ENCODE measurements around the gene GOT1. TPM values are rescaled to one million over a fixed set of nuclear protein-coding genes. Genes with fewer than 3 reads are reported as not detected.

Gene GOT1
- total RNA-seq, 4 donors from 2014 or later = 45.8 to 65.1 (median 51.0) TPM

GRCh38 chr10:99426689-99427088 is 3.7 kb downstream of the GOT1 start:
- H3K4me1 ChIP-seq = peaks cover 4 to 34% (median 8%) of the 10 kb centered on the region in 3 donors
- H3K9me3 ChIP-seq = no peaks in the 10 kb centered on the region
- no peaks in the 10 kb centered on the region for H3K27me3 ChIP-seq
- intact Hi-C loops (cut with DNase I) = no loop called here
- no peak for DNase-seq
- H3K36me3 ChIP-seq = peaks cover 0 to 39% (median 0%) of the 10 kb centered on the region in 3 donors
- H3K27ac ChIP-seq = no peak overlapping the region
- no peak overlapping the region for H3K4me3 ChIP-seq
- TF ChIP-seq CTCF (IDR thresholded peaks at IDR 0.05) (no peak), POLR2A (IDR thresholded peaks at IDR 0.05) (no peak)
- 73 to 75% methylated on average over 3 of the region's 3 CpGs for WGBS, 2 donors

- Histone ChIP-seq H3K9me3 (no peaks in the 10 kb centered on the region), H3K4me3 (no peak overlapping the region), H3K4me1 (peaks cover 4 to 27% (median 8%) of the 10 kb centered on the region in 3 donors), H3K27ac (no peak overlapping the region), H3K36me3 (peaks cover 0 to 54% (median 0%) of the 10 kb centered on the region in 3 donors), H3K27me3 (no peaks in the 10 kb centered on the region)
- intact Hi-C loops (cut with DNase I) = no loop called here
- WGBS, 2 donors = 90 to 95% methylated on average over 1 of the region's 1 CpG
- no peak for TF ChIP-seq POLR2A (IDR thresholded peaks at IDR 0.05)
- TF ChIP-seq CTCF (IDR thresholded peaks at IDR 0.05) = no peak
- no peak for DNase-seq
Observed at GRCh38 chr10:99425204-99425603, 5.2 kb downstream of the GOT1 start.

GRCh38 chr10:99424656-99425055 is 5.8 kb downstream of the GOT1 start:
- Histone ChIP-seq H3K36me3 (peaks cover 0 to 60% (median 0%) of the 10 kb centered on the region in 3 donors), H3K9me3 (no peaks in the 10 kb centered on the region), H3K4me1 (peaks cover under 1 to 22% (median 4%) of the 10 kb centered on the region in 3 donors), H3K4me3 (no peak overlapping the region), H3K27ac (no peak overlapping the region), H3K27me3 (no peaks in the 10 kb centered on the region)
- WGBS, 2 donors = 88 to 91% methylated on average over 1 of the region's 1 CpG
- intact Hi-C loops (cut with DNase I) = no loop called here
- DNase-seq = no peak
- no peak for TF ChIP-seq POLR2A (IDR thresholded peaks at IDR 0.05)
- no peak for TF ChIP-seq CTCF (IDR thresholded peaks at IDR 0.05)

- H3K36me3 ChIP-seq = peaks cover 0 to 80% (median 4%) of the 10 kb centered on the region in 3 donors
- intact Hi-C loops (cut with DNase I) = no loop called here
- H3K9me3 ChIP-seq = no peaks in the 10 kb centered on the region
- H3K4me3 ChIP-seq = no peak overlapping the region
- H3K27ac ChIP-seq = no peak overlapping the region
- 91 to 94% methylated on average over 5 of the region's 5 CpGs for WGBS, 2 donors
- H3K27me3 ChIP-seq = no peaks in the 10 kb centered on the region
- TF ChIP-seq CTCF (IDR thresholded peaks at IDR 0.05) (no peak), POLR2A (IDR thresholded peaks at IDR 0.05) (no peak)
- DNase-seq = no peak
- peaks cover 0 to 1% (median 0%) of the 10 kb centered on the region in 3 donors for H3K4me1 ChIP-seq
Observed at GRCh38 chr10:99422529-99423096, 7.8 kb downstream of the GOT1 start.

GRCh38 chr10:99421233-99421739 is 9.1 kb downstream of the GOT1 start:
- no peaks in the 10 kb centered on the region for H3K9me3 ChIP-seq
- intact Hi-C loops (cut with DNase I) = no loop called here
- TF ChIP-seq CTCF (IDR thresholded peaks at IDR 0.05) = no peak
- TF ChIP-seq POLR2A (IDR thresholded peaks at IDR 0.05) = no peak
- H3K27me3 ChIP-seq = no peaks in the 10 kb centered on the region
- H3K36me3 ChIP-seq = peaks cover 0 to 85% (median 4%) of the 10 kb centered on the region in 3 donors
- no peak overlapping the region for H3K27ac ChIP-seq
- no peak overlapping the region for H3K4me3 ChIP-seq
- no peak for DNase-seq
- H3K4me1 ChIP-seq = no peaks in the 10 kb centered on the region
- WGBS, 2 donors = 90 to 92% methylated on average over 3 of the region's 3 CpGs

All from esophagus squamous epithelium (tissue), 5 donors.